Dedifferentiated amniotic fluid mesenchymal stem cell (primary cell): Measurements from ENCODE around the gene ZMYM2.

Experiments used
- DNase-seq: peaks from one replicate; pipeline ENCODE4 v3.0.0-alpha.2; 2016; ENCODE audit errors: extremely low spot score

ZMYM2 gene

DNA sequence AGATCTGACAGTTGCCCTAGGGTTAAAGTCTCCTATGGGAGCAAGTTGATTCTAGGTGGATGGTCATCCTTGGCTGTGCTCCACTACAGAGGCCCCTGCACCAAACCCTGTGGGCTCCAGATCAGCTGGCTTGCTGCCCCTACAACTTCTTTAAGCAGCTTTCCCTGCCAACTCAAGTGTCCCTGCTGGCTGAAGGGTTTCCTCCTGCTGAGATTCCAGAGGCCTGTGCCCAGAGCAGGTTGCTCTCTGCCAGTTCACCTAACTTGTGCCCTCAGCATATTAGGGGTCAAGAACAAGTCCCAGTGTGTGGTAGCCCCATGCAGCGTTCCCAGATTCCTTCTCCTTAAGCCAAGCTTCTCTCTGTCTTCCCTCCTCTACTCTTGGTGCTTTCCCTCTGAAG is 85.6 kb downstream of the ZMYM2 start:
- no peak for DNase-seq

DNA sequence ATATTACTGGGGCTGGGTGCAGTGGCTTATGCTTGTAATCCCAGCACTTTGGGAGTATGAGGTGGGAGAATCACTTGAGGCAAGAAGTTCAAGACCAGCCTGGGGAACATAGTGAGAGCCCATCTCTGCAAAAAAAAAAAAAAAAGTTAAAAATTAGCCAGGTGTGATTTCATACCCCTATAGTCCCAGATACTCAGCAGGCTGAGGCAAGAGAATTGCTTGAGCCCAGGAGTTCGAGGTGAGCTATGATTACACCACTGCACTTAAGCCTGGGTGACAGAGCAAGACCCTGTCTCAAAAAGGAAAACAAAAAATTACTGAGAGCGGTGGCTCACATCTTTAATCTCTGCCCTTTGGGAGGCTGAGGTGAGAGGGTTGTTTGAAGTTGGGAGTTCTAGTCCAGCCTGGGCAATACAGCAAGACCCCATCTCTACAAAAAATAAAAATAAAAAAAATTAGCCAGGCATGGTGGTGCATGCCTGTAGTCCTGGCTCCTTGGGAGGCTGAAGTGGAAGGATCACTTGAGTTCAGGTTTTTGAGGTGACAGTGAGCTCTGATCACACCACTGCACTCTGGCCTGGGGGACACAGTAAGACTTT is 87.5 kb downstream of the ZMYM2 start:
- DNase-seq: no peak

GRCh38 chr13:20049558-20050473 is 91.3 kb downstream of the ZMYM2 start:
- no peak for DNase-seq

DNA sequence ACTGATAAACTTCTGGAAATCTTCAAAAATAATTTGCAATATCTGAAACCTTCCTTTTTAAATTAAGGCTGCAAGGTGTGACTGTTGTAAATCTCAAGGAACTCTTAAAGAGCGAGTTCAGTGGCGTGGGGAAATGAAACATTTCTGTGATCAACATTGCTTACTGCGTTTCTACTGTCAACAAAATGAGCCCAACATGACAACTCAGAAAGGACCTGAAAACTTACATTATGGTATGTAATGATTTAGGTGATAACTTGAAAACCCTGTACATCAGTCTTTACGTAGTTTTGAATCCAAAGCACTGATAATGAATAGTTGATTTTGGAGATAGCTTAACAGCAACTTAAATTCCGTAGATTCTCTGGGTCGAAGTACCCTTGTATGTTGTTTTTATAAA is 92.8 kb downstream of the ZMYM2 start:
- DNase-seq: no peak

GRCh38 chr13:20053016-20053415 is 94.5 kb downstream of the ZMYM2 start:
- no peak for DNase-seq

DNA sequence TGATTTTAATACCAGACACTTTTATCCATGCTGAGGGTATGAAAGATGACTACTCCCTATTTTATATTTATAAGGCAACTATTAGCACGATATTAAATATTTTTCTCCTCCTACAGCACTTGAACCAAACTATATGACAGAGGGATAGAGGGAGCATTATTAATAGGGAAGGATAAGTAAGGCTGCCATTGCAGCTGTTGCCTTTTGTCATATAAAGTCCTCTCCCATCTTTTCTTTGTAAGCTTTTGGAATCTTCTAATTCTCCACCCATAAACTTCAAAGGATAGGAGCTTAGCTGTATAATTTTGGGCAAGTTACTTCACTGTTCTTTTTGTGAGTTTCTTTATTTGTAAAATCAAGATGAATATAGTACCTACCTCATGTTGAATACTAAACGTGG is 95.4 kb downstream of the ZMYM2 start:
- DNase-seq: no peak

GRCh38 chr13:20054586-20054985 is 96.1 kb downstream of the ZMYM2 start:
- no peak for DNase-seq

DNA sequence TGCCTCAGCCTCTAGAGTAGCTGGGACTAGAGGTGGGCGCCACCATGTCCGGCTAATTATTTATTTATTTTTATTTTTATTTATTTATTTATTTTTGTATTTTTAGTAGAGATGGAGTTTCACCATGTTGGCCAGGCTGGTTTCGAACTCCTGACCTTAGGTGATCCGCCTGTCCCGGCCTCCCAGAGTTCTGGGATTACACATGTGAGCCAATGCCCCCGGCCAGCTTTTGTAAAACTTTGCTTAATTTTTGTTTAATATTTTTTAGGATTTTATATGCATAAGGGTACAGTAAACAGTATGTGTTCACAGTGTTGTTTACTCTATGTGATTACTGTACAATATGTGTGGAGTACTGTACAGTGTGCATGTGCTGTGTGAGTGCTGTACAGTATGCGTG is 98.7 kb downstream of the ZMYM2 start:
- no peak for DNase-seq

DNA sequence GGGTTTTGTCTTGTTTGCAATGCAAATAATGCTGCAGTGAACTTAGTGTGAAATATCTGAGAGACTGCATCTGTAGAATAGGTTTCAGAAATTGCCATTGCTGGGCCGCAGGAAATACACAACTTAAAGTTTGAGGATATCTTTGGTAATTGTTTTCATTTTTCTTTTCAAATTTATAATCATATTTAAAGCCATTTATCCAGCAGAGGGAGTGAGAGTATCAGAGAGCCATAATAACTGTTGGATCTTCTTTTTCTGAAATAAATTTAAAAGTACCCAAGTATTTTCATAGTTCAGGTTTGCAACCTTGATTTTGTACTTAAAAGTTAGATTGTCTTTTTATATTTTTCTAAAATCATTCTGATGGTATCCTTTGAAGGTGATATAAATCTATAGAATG is 99.4 kb downstream of the ZMYM2 start:
- DNase-seq: no peak

- DNase-seq: no peak
These were observed 99.9 kb downstream of the ZMYM2 start for GRCh38 chr13:20058476-20058875.

- no peak for DNase-seq
These were observed 105.6 kb downstream of the ZMYM2 start for GRCh38 chr13:20064128-20064527.

- no peak for DNase-seq
These were observed 107.0 kb downstream of the ZMYM2 start for GRCh38 chr13:20065516-20065915.

GRCh38 chr13:20069956-20070355 is 111.4 kb downstream of the ZMYM2 start:
- DNase-seq: peak; percentile 27

DNA sequence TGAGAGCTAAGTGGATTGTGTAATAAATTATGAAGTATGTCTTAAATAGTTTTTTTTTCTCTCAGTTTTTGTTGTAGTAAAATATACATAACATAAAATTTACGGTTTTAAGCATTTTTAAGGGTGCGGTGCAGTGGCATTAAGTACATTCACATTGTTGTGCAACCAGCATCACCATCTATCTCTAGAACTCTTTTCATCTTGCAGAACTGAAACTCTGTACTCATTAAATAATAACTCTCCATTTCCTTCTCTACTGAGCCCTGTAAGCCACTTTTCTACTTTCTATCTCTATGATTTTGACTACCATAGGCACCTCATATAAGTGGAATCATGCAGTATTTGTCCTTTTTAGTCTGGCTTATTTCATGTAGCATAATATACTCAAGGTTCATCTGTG is 115.2 kb downstream of the ZMYM2 start:
- DNase-seq: no peak

DNA sequence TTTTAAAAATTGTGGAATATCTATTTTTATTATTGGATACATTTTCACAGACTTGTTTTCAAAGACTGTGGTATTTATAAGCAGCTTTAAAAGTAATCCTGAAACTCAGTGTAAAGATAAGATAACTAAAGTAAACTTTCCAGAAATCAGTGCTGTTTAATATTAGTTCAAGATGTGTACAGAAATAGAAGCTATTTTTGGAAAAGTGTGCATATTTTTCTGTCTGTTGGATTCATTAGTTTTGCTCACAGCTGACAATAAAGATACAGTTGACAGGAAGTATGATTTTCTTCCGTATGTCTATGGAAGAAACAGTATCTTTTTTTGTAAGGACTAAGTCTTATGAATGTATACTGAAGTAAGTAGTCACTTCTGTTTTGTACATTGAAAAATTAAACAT is 116.4 kb downstream of the ZMYM2 start:
- DNase-seq: no peak

DNA sequence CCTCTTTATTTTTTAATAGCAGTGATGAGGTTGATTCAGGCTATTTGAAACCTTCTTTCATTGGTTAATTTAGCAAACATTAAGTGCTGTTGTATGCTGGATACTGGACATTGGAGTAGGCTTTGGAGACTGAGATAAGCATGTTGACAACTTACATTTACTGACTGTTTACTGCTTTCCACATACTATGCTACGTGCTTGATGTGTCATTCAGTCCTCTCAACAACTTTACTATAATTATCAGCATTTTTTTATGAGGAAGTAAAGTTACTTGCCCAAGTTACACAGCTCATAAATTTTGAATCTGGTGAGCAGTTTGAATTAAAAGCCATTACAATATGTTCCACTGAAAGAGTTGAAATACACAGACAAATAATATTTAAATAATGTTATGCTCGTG is 118.6 kb downstream of the ZMYM2 start:
- no peak for DNase-seq

DNA sequence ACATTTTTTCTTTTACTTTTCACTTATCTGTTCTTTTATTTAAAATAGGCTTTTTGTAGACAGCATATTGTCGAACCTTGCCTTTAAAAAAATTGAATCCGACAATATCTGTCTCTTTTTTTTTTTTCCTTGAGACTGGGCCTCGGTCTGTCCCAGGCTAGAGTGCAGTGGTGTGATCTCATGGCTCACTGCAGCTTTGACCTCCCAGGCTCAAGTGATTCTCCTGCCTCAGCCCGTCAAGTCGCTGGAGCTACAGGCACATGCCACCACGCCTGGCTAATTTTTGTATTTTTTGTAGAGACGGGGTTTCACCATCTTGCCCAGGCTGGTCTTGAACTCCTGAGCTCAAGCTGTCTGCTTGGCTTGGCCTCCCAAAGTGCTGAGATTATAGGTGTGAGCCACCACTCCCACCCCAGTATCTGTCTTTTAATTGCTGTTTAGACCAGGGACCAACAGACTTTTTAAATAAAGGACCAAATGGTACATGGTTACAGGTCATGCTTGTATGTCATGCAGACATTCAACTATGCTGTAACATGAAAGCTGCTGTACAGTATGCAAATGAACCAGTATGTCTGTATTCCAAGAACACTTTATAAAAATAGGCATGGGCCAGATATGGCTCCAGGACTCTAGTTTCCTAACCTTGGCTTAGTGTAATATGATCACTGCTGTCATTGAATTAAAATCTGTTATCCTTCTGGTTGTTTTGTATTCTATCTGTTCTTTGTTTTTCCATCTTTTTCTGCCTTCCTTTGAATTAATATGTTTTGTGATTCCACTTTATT is 122.0 kb downstream of the ZMYM2 start:
- no peak for DNase-seq

- no peak for DNase-seq
These were observed 131.8 kb downstream of the ZMYM2 start for GRCh38 chr13:20090349-20090748.

GRCh38 chr13:20093951-20094350 is 135.4 kb downstream of the ZMYM2 start:
- DNase-seq: no peak

GRCh38 chr13:20099319-20099718 is 140.8 kb downstream of the ZMYM2 start:
- no peak for DNase-seq

DNA sequence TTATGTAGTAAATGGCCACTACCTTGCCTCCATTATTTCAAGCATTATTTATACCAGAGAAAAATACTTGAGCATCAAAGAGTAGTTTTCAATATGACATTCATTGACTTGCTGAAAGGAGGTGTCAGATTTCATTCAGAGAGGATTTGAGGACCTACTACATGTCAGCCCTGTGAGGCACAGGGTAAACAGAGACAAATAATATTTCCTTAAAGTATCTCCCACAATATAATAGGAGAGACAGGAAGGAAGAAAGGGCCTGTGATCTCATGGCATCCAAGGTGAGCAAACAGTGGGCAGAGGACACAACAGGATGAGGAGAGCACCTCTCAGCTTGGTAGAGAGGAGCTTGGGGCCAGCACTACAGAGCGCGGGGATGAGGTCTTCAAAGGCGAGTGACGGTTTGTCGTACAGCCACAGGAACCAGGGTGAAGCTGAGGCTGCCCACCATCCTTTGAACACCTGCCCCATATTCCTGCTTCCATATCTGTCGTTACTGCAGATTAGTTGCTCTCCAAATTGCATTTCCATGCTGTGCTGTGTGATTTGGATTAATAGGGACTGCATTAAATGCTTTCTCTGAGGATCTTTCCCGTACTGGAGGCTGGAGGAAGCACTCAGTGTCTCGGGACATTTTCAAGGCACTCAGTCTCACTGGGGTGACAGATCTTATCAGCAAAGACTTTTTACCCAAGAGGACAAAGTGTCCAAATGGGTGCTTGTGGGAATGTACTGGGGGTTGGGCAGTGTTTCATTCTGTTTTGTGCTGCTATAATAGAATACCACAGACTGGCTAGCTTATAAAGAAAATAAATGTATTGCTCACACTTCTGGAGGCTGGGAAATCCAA is 143.2 kb downstream of the ZMYM2 start:
- DNase-seq: no peak
